HL-60 (cell line): ENCODE results near the gene HMG20A.

Source experiments
- CTCF ChIP-seq: IDR thresholded peaks from one replicate; pipeline ENCODE4 v1.5.1; 2011; ENCODE audit warnings: low read length, control low read depth, inconsistent platforms; ENCODE audit not compliant: insufficient read depth
- GABPA ChIP-seq: IDR thresholded peaks from 2 replicates; pipeline ENCODE4 v1.6.1; 2012; ENCODE audit warnings: low read depth
- POLR2AphosphoS5 ChIP-seq: IDR thresholded peaks from 2 replicates; pipeline ENCODE4 v1.6.1; 2012; ENCODE audit warnings: low read depth
- REST ChIP-seq: IDR thresholded peaks from 2 replicates; pipeline ENCODE4 v1.6.1; 2012; ENCODE audit warnings: low read depth; ENCODE audit not compliant: insufficient replicate concordance
- SPI1 ChIP-seq: IDR thresholded peaks from 2 replicates; pipeline ENCODE4 v1.6.1; 2012; ENCODE audit warnings: low read depth, mild to moderate bottlenecking, borderline replicate concordance

- TF ChIP-seq CTCF = no peak
- TF ChIP-seq GABPA = no peak
- TF ChIP-seq POLR2AphosphoS5 = no peak
- no peak for TF ChIP-seq REST
- no peak for TF ChIP-seq SPI1
Observed at GRCh38 chr15:77527164-77527778, 106.6 kb downstream of the HMG20A start.
